H9 (cell line): ENCODE measurements around the gene ZWILCH. TPM values are rescaled to one million over a fixed set of nuclear protein-coding genes. Genes with fewer than 3 reads are reported as not detected.

Source experiments
- DNase-seq: peaks from one replicate; pipeline ENCODE4 v3.0.0-alpha.2; 2017
- H2AFZ ChIP-seq: one replicate; pipeline ENCODE4 v1.6.1; 2013; ENCODE audit warnings: mild to moderate bottlenecking, low read length, control low read depth, moderate library complexity
- H2AK5ac ChIP-seq: 2 replicates; pipeline ENCODE4 v1.6.1; 2013; ENCODE audit warnings: low read length, control low read depth, mixed read lengths; ENCODE audit not compliant: insufficient read length
- H2BK120ac ChIP-seq: one replicate; pipeline ENCODE4 v1.6.1; 2013; ENCODE audit warnings: low read depth, mild to moderate bottlenecking, low read length, control low read depth, inconsistent platforms; ENCODE audit not compliant: poor library complexity, severe bottlenecking
- H2BK12ac ChIP-seq: 2 replicates; pipeline ENCODE4 v1.6.1; 2013; ENCODE audit warnings: low read length, control low read depth, mixed read lengths, low read depth; ENCODE audit not compliant: insufficient read length
- H2BK15ac ChIP-seq: 2 replicates; pipeline ENCODE4 v1.6.1; 2013; ENCODE audit warnings: low read depth, low read length, control low read depth
- H2BK20ac ChIP-seq: one replicate; pipeline ENCODE4 v1.6.1; 2013; ENCODE audit warnings: low read depth, mild to moderate bottlenecking, low read length, control low read depth, inconsistent platforms; ENCODE audit not compliant: poor library complexity, severe bottlenecking
- H2BK5ac ChIP-seq: 2 replicates; pipeline ENCODE4 v1.6.1; 2013; ENCODE audit warnings: low read length, control low read depth, mixed read lengths; ENCODE audit not compliant: insufficient read length
- H3K14ac ChIP-seq: 2 replicates; pipeline ENCODE4 v1.6.1; 2013; ENCODE audit warnings: low read length, control low read depth; ENCODE audit not compliant: insufficient read depth
- H3K18ac ChIP-seq: 2 replicates; pipeline ENCODE4 v1.6.1; 2013; ENCODE audit warnings: low read depth, mild to moderate bottlenecking, mixed read lengths, low read length, control low read depth; ENCODE audit not compliant: insufficient read length
- H3K23ac ChIP-seq: 2 replicates; pipeline ENCODE4 v1.6.1; 2013; ENCODE audit warnings: low read length, control low read depth, mixed read lengths, low read depth; ENCODE audit not compliant: insufficient read length
- H3K23me2 ChIP-seq: 2 replicates; pipeline ENCODE4 v1.6.1; 2013; ENCODE audit warnings: low read depth, mild to moderate bottlenecking, mixed read lengths, low read length, control low read depth; ENCODE audit not compliant: insufficient read length, poor library complexity, severe bottlenecking
- H3K27ac ChIP-seq: 2 replicates; pipeline ENCODE4 v1.5.1; 2013; ENCODE audit warnings: low read length, control low read depth, mixed read lengths, low read depth; ENCODE audit not compliant: insufficient read length
- H3K27me3 ChIP-seq: 2 replicates; pipeline ENCODE4 v1.6.1; 2013; ENCODE audit warnings: low read length, control low read depth, inconsistent platforms; ENCODE audit not compliant: insufficient read depth
- H3K4ac ChIP-seq: 2 replicates; pipeline ENCODE4 v1.6.1; 2013; ENCODE audit warnings: low read depth, mild to moderate bottlenecking, control low read depth, inconsistent platforms, low read length, moderate library complexity
- H3K4me1 ChIP-seq: 2 replicates; pipeline ENCODE4 v1.6.1; 2013; ENCODE audit warnings: low read length, control low read depth, inconsistent platforms; ENCODE audit not compliant: insufficient read depth
- H3K4me2 ChIP-seq: 2 replicates; pipeline ENCODE4 v1.6.1; 2013; ENCODE audit warnings: low read length, control low read depth, mixed read lengths; ENCODE audit not compliant: insufficient read length, insufficient read depth
- H3K56ac ChIP-seq: 2 replicates; pipeline ENCODE4 v1.6.1; 2013; ENCODE audit warnings: low read depth, mild to moderate bottlenecking, mixed read lengths, low read length, control low read depth; ENCODE audit not compliant: insufficient read length
- H3K79me1 ChIP-seq: 2 replicates; pipeline ENCODE4 v1.6.1; 2013; ENCODE audit warnings: low read depth, mild to moderate bottlenecking, moderate library complexity, low read length, control low read depth, inconsistent platforms; ENCODE audit not compliant: insufficient read depth, poor library complexity, severe bottlenecking
- H3K79me2 ChIP-seq: 2 replicates; pipeline ENCODE4 v1.6.1; 2013; ENCODE audit warnings: low read length, control low read depth, inconsistent platforms; ENCODE audit not compliant: insufficient read depth
- H3K9ac ChIP-seq: 2 replicates; pipeline ENCODE4 v1.6.1; 2013; ENCODE audit warnings: low read length, control low read depth, mixed read lengths; ENCODE audit not compliant: insufficient read length; ENCODE audit errors: extremely low read depth
- H3K9me3 ChIP-seq: one replicate; pipeline ENCODE4 v1.6.1; 2013; ENCODE audit warnings: low read depth, low read length, inconsistent platforms; ENCODE audit not compliant: control insufficient read depth
- H3T11ph ChIP-seq: one replicate; pipeline ENCODE4 v1.6.1; 2013; ENCODE audit warnings: mild to moderate bottlenecking, low read length, control low read depth, inconsistent platforms
- H4K20me1 ChIP-seq: one replicate; pipeline ENCODE4 v1.6.1; 2013; ENCODE audit not compliant: control insufficient read depth, insufficient read length, insufficient read depth
- H4K5ac ChIP-seq: 2 replicates; pipeline ENCODE4 v1.6.1; 2013; ENCODE audit warnings: low read depth, mild to moderate bottlenecking, mixed read lengths, low read length, control low read depth; ENCODE audit not compliant: insufficient read length
- H4K8ac ChIP-seq: replicated peaks from 2 replicates; pipeline ENCODE4 v1.6.1; 2013; ENCODE audit warnings: low read length, control low read depth, mixed read lengths, low read depth; ENCODE audit not compliant: insufficient read length
- H4K91ac ChIP-seq: 2 replicates; pipeline ENCODE4 v1.6.1; 2013; ENCODE audit warnings: low read depth, mild to moderate bottlenecking, moderate library complexity, mixed read lengths, low read length, control low read depth; ENCODE audit not compliant: insufficient read length
- H3K27ac Mint-ChIP-seq, 3 experiments: 2 replicates in 2 of 3; 3 replicates in 1 of 3; pipeline ENCODE4 v1.8.0; 2020 to 2021; ENCODE audit warnings: mixed read lengths in 3 of 3, mild to moderate bottlenecking in 1 of 3, moderate library complexity in 1 of 3
- H3K27me3 Mint-ChIP-seq: 2 replicates; pipeline ENCODE4 v1.8.0; 2021; ENCODE audit warnings: low read depth, mild to moderate bottlenecking, moderate library complexity, mixed read lengths
- H3K36me3 Mint-ChIP-seq, 3 experiments: 2 replicates in 2 of 3; 3 replicates in 1 of 3; pipeline ENCODE4 v1.8.0; 2020 to 2021; ENCODE audit warnings: low read depth in 3 of 3, mixed read lengths in 3 of 3; ENCODE audit not compliant: insufficient read depth in 1 of 3
- H3K4me1 Mint-ChIP-seq, 2 experiments: 2 replicates each; pipeline ENCODE4 v1.8.0; 2020; ENCODE audit warnings: mixed read lengths in 2 of 2
- H3K4me3 Mint-ChIP-seq, 2 experiments: 2 replicates in 1 of 2; 3 replicates in 1 of 2; pipeline ENCODE4 v1.8.0; 2020 to 2021; ENCODE audit warnings: mild to moderate bottlenecking in 2 of 2, mixed read lengths in 2 of 2, moderate library complexity in 1 of 2
- H3K9me3 Mint-ChIP-seq, 2 experiments: 2 replicates in 1 of 2; 3 replicates in 1 of 2; pipeline ENCODE4 v1.8.0; 2020; ENCODE audit warnings: mild to moderate bottlenecking in 2 of 2, mixed read lengths in 2 of 2, moderate library complexity in 1 of 2
- CTCF ChIP-seq: fragments of 200-600 bp; sonication (generic); conservative IDR thresholded peaks from 3 replicates; pipeline ENCODE4 v1.8.0; 2021; ENCODE audit warnings: antibody characterized with exemption, mild to moderate bottlenecking
- WGBS: extraction: QIAGEN DNeasy Blood & Tissue Kit; methylation state at CpG from one replicate; pipeline ENCODE4 v1.1.7; 2013; ENCODE audit warnings: missing lambda C conversion rate, low lambda C conversion rate, mixed read lengths; ENCODE audit not compliant: insufficient read length; ENCODE audit errors: extremely low coverage; 5-methylcytosine and 5-hydroxymethylcytosine counted together
- total RNA-seq: library from RNA; stranded (reverse); gene quantifications from 2 replicates; pipeline ENCODE4 v1.2.1, GENCODE V29; 2021

The ZWILCH gene
- total RNA-seq, 1 experiment from 2014 or later, result 47.2 TPM

DNA sequence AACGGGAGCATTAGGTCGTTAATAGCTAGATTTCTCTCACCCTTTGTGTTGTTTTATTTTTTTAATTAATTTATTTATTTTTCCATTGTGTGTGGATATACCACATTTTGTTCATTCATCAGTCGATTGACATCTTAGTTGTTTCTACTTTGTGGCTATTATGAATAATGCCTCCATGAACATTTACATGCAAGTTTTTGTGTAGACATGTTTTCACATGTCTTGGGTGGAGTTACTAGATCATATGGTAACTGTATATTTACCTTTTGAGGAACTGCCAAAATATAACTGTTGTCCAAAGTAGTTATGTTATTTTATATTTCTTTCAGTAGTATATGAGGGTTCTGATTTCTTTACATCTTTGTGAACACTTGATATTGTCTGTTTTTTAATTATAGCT lies 18.8 kb downstream of the ZWILCH start:
- Histone ChIP-seq H3K4me2 (no peak overlapping the region), H4K5ac (no peak overlapping the region), H3K56ac (no peak overlapping the region), H3T11ph (no peak overlapping the region), H2BK12ac (no peak overlapping the region), H3K79me2 (no peaks in the 10 kb centered on the region), H3K14ac (no peak overlapping the region), H3K27me3 (no peaks in the 10 kb centered on the region), H3K23ac (no peak overlapping the region), H4K20me1 (no peaks in the 10 kb centered on the region), H3K23me2 (no peaks in the 10 kb centered on the region), H3K9me3 (no peaks in the 10 kb centered on the region), H3K27ac (no peak overlapping the region), H3K9ac (no peak overlapping the region), H2BK20ac (no peak overlapping the region), H4K8ac (no peak overlapping the region), H3K4me1 (no peaks in the 10 kb centered on the region), H2AFZ (no peak overlapping the region), H3K79me1 (no peaks in the 10 kb centered on the region), H4K91ac (no peak overlapping the region), H2AK5ac (no peak overlapping the region), H3K18ac (no peak overlapping the region), H2BK120ac (no peak overlapping the region), H3K4ac (no peak overlapping the region), H2BK15ac (no peak overlapping the region), H2BK5ac (no peak overlapping the region)
- WGBS, result no CpG with 5 or more reads among the region's 3 CpGs
- no peaks in the 10 kb centered on the region for H3K9me3 Mint-ChIP-seq
- no peak for DNase-seq
- H3K27ac Mint-ChIP-seq, result no peak overlapping the region
- H3K27me3 Mint-ChIP-seq, result no peaks in the 10 kb centered on the region
- TF ChIP-seq CTCF, result no peak
- H3K4me3 Mint-ChIP-seq, result no peak overlapping the region
- H3K4me1 Mint-ChIP-seq, result no peaks in the 10 kb centered on the region
- H3K36me3 Mint-ChIP-seq, result peaks cover 11 to 62% (median 46%) of the 10 kb centered on the region in 3 experiments; a peak in 6 of 7 replicates
